ENCODE results near the gene SH2D2A. TPM values are rescaled to one million over a fixed set of nuclear protein-coding genes. Genes with fewer than 3 reads are reported as not detected.

Gene SH2D2A
- total RNA-seq, 2 experiments from 2014 or later, result 56.3 to 63.5 TPM

GRCh38 chr1:156836041-156836654 is 19.5 kb upstream of the SH2D2A start:
- H3K27ac Mint-ChIP-seq, result peak overlapping the region; percentile 20
- H3K4me3 Mint-ChIP-seq, result no peak overlapping the region
- DNase-seq, result no peak
- no peaks in the 10 kb centered on the region for H3K36me3 Mint-ChIP-seq (ENCODE audit: low read depth)
- H3K9me3 Mint-ChIP-seq, result no peaks in the 10 kb centered on the region
- POLR2A ChIA-PET, result interaction anchor here (2.0 kb wide), 1 partner anchor 14 kb away, joined by 4 read pairs; no protein-coding TSS in a partner anchor
- CTCF ChIA-PET, result interaction anchor here (1.0 to 12.2 kb wide), 7 partner anchors 10 to 110 kb away, joined by 4 to 158 read pairs (median 6); partner anchors contain the start of genes INSRR and NTRK1
- H3K4me1 Mint-ChIP-seq, result peaks cover 24% of the 10 kb centered on the region
- peaks cover 21% of the 10 kb centered on the region for H3K27me3 Mint-ChIP-seq

GRCh38 chr1:156834322-156834721 is 17.7 kb upstream of the SH2D2A start:
- POLR2A ChIA-PET, result no interaction called here
- CTCF ChIA-PET, result interaction anchor here (1.1 to 12.2 kb wide), 4 partner anchors 9 to 145 kb away, joined by 3 to 158 read pairs (median 6); partner anchors contain the start of genes INSRR and NTRK1

DNA sequence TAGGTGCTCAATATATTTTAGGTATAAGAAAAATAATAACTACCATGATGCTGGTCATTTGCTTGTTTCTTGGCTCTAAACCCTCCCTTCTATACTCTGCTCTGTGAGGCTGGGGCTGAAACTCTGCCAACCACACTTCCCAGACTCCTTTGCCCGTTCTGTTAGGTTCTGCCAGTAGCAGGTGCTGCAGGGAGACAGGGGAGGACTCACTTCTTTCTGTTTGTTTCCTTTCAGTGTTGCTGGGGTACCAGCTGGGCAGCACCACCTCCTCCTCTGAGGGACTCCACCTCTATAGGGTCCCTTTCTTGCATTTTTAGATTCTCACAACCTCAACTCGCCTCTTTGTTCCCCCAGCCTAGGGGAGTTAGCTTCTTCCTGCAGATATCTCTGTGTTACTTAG is 17.0 kb upstream of the SH2D2A start:
- Mint-ChIP-seq H3K9me3 (no peaks in the 10 kb centered on the region), H3K36me3 (ENCODE audit: low read depth) (no peaks in the 10 kb centered on the region), H3K4me1 (peaks cover 24% of the 10 kb centered on the region), H3K4me3 (no peak overlapping the region), H3K27me3 (peaks cover 15% of the 10 kb centered on the region), H3K27ac (no peak overlapping the region)
- ChIA-PET CTCF (interaction anchor here (1.1 to 12.2 kb wide), 5 partner anchors 8 to 144 kb away, joined by 3 to 158 read pairs (median 5); partner anchors contain the start of genes INSRR and NTRK1), POLR2A (no interaction called here)
- no peak for DNase-seq

More at GRCh38 chr1:156834322-156834721, 17.7 kb upstream of the SH2D2A start:
- Mint-ChIP-seq H3K27ac (no peak overlapping the region), H3K27me3 (peaks cover 15% of the 10 kb centered on the region), H3K4me3 (no peak overlapping the region), H3K9me3 (no peaks in the 10 kb centered on the region), H3K36me3 (ENCODE audit: low read depth) (no peaks in the 10 kb centered on the region), H3K4me1 (peaks cover 24% of the 10 kb centered on the region)
- DNase-seq, result no peak

GRCh38 chr1:156832434-156832833 is 15.8 kb upstream of the SH2D2A start:
- H3K4me1 Mint-ChIP-seq, result peaks cover 24% of the 10 kb centered on the region
- H3K27me3 Mint-ChIP-seq, result peaks cover 15% of the 10 kb centered on the region
- CTCF ChIA-PET, result interaction anchor here (0.7 to 12.2 kb wide), 4 partner anchors 8 to 26 kb away, joined by 3 to 158 read pairs (median 4); partner anchors contain the start of genes INSRR and NTRK1
- POLR2A ChIA-PET, result no interaction called here
- DNase-seq, result no peak
- H3K27ac Mint-ChIP-seq, result no peak overlapping the region
- H3K4me3 Mint-ChIP-seq, result no peak overlapping the region
- H3K9me3 Mint-ChIP-seq, result no peaks in the 10 kb centered on the region
- no peaks in the 10 kb centered on the region for H3K36me3 Mint-ChIP-seq (ENCODE audit: low read depth)

DNA sequence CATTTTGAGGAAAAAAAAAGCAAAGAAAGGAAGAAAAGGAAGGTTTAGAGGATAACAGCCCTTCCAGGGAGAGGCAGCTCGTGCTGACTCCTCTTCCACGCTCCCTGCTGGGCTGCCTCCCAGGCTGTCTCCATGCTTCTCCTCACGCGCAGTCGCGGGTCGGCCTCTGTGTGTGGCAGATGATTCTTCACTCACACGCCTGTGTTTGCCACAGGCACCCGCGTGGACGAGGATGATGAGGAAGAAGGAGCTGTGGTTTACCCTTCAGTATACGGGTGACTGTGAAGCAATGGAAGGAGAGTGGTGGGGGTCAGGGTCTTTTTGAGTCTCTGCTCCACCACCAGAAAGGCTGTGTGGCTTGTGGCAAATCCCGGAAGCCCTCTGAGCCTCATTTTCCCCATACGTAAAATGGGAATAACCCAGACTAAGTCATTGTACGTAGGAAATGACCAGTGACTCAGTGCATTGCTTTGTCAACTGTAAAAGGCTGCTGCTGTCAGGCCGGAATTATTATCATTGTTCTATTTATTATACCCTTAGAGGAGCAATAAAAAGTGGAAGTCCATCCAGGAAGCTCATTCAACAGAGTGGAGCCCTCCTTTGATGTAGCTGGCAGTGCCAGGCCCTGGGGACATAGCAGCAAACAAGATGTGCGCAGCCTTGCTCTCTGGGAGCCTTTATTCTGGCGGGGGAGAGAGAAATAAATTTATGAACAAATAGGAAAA is 11.9 kb upstream of the SH2D2A start:
- no peak for DNase-seq
- ChIA-PET CTCF (interaction anchor here (0.9 to 2.4 kb wide), 3 partner anchors 9 to 27 kb away, joined by 3 to 12 read pairs (median 3); no protein-coding TSS in a partner anchor), POLR2A (no interaction called here)
- H3K27me3 Mint-ChIP-seq, result peaks cover 8% of the 10 kb centered on the region
- no peaks in the 10 kb centered on the region for H3K36me3 Mint-ChIP-seq (ENCODE audit: low read depth)
- H3K4me1 Mint-ChIP-seq, result peaks cover 3% of the 10 kb centered on the region
- H3K27ac Mint-ChIP-seq, result no peak overlapping the region
- H3K4me3 Mint-ChIP-seq, result no peak overlapping the region
- H3K9me3 Mint-ChIP-seq, result no peaks in the 10 kb centered on the region

DNA sequence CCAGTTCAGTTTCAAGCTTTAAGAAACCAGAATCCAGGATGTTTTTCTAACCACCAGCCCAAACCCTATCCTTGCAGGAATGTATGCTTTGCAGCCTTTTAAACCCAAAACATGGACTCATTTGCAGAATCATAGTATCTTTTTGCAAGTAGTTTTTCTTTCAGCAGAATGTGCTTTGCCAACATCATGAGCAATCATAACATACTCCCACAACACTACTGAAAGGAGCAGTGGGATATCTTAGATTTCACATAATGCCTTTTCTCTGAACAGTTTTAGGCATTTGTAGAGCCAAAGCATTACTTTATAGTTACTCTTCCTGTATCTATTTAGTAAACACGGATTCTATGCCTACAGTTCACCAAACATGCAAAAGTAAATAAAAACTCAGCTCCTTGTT is 10.0 kb upstream of the SH2D2A start:
- H3K9me3 Mint-ChIP-seq, result no peaks in the 10 kb centered on the region
- no peaks in the 10 kb centered on the region for H3K36me3 Mint-ChIP-seq (ENCODE audit: low read depth)
- POLR2A ChIA-PET, result no interaction called here
- peaks cover 2% of the 10 kb centered on the region for H3K27me3 Mint-ChIP-seq
- no peak overlapping the region for H3K27ac Mint-ChIP-seq
- H3K4me1 Mint-ChIP-seq, result peaks cover 9% of the 10 kb centered on the region
- DNase-seq, result no peak
- H3K4me3 Mint-ChIP-seq, result no peak overlapping the region
- CTCF ChIA-PET, result interaction anchor here (0.7 to 3.9 kb wide), 4 partner anchors 9 to 34 kb away, joined by 3 to 17 read pairs (median 5); partner anchors contain the start of genes INSRR and NTRK1

DNA sequence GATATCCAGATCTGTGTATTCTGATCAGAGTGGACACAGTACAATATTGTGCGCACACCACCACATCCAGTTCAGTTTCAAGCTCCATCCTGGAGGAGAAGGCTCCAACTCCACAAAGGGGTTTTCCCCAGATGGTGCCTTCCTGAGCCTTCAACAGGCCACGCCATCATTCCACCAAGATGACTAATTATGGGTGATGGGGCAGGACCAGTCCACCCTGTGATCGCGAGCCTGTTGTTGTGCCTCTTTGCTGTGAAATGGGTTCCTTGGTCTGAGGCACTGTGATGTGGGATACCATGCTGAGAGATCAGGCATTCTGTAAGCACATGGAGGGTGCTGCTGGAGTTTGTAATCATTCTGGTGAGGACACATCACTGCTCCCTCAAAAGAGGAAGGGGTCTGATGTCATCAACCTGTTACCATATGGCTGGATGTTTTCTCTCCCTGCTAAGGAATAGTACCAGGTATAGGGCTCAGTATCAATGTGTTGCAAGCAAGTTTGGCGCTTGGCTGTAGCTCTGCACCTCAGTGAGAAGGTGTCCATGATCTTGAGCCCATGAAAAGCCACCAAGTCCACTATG is 6.7 kb upstream of the SH2D2A start:
- Mint-ChIP-seq H3K27ac (no peak overlapping the region), H3K36me3 (ENCODE audit: low read depth) (peaks cover 1% of the 10 kb centered on the region), H3K4me3 (no peak overlapping the region), H3K4me1 (peaks cover 18% of the 10 kb centered on the region), H3K27me3 (peaks cover 6% of the 10 kb centered on the region), H3K9me3 (no peaks in the 10 kb centered on the region)
- CTCF ChIA-PET, result interaction anchor here (1.0 to 3.9 kb wide), 7 partner anchors 8 to 37 kb away, joined by 3 to 21 read pairs (median 5); partner anchors contain the start of genes INSRR and NTRK1
- no peak for DNase-seq
- POLR2A ChIA-PET, result no interaction called here

GRCh38 chr1:156822680-156823079 is 6.0 kb upstream of the SH2D2A start:
- no peak overlapping the region for H3K4me3 Mint-ChIP-seq

DNA sequence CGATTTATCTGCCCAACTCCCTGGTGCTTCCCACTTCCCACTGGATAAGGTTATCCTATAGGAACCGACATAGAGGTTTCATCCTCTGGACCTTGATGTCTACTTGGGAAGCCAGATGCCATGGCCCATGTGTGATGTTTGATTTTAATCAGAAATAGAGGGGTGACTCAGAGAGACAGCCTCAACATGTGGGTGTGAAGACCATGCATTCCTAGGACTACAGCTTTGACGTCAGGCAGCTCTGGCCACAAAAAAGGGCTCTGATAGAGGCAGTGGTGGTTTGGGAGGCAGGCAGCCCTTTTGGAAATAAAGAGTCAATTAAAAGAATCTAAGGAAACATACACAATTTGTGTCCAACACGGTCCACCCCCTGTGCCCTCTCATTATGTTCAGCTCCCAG is 5.2 kb upstream of the SH2D2A start:
- peaks cover 6% of the 10 kb centered on the region for H3K27me3 Mint-ChIP-seq
- no peak overlapping the region for H3K4me3 Mint-ChIP-seq
- no peaks in the 10 kb centered on the region for H3K9me3 Mint-ChIP-seq
- ChIA-PET POLR2A (interaction anchor here (0.7 to 1.1 kb wide), 3 partner anchors 15 to 212 kb away, joined by 3 to 4 read pairs (median 3); no protein-coding TSS in a partner anchor), CTCF (interaction anchor here (0.7 to 3.2 kb wide), 13 partner anchors 8 to 179 kb away, joined by 3 to 21 read pairs (median 4); partner anchors contain the start of gene NTRK1)
- H3K36me3 Mint-ChIP-seq (ENCODE audit: low read depth), result peaks cover 1% of the 10 kb centered on the region
- no peak overlapping the region for H3K27ac Mint-ChIP-seq
- peaks cover 30% of the 10 kb centered on the region for H3K4me1 Mint-ChIP-seq
- DNase-seq, result no peak

More at GRCh38 chr1:156822680-156823079, 6.0 kb upstream of the SH2D2A start:
- Mint-ChIP-seq H3K27ac (no peak overlapping the region), H3K4me1 (peaks cover 22% of the 10 kb centered on the region), H3K27me3 (peaks cover 6% of the 10 kb centered on the region), H3K9me3 (no peaks in the 10 kb centered on the region), H3K36me3 (ENCODE audit: low read depth) (peaks cover 1% of the 10 kb centered on the region)
- ChIA-PET CTCF (interaction anchor here (0.7 to 3.2 kb wide), 11 partner anchors 8 to 180 kb away, joined by 3 to 21 read pairs (median 4); partner anchors contain the start of gene NTRK1), POLR2A (interaction anchor here (1.1 kb wide), 1 partner anchor 14 kb away, joined by 4 read pairs; no protein-coding TSS in a partner anchor)
- no peak for DNase-seq

DNA sequence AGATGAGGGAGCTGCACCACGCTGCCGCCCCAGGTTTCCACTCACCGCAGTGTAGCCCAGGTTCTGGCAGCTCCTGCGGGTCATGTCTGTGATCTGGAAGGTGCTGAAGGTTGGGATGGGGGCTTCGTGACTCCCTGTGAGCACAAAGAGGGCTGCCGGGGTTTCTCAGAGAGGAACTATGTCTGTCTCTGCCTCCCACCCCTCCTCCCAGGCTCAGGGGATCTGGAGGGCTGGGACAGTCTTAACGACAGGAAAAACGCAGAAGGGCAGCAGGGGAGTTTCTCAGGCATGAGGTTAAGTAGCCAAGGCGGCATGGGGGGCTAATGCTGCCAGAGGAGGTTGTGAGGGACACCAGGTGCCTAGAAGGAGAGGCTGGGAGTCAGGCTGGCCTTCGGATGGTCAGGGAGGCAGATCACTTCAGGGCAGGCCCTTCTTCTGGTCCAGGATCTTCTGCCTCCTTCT is 656 bp downstream of the SH2D2A start:
- no peak for DNase-seq
- Mint-ChIP-seq H3K4me3 (peak overlapping the region; percentile 80), H3K4me1 (peaks cover 72% of the 10 kb centered on the region), H3K9me3 (no peaks in the 10 kb centered on the region), H3K27me3 (peaks cover 4% of the 10 kb centered on the region), H3K27ac (peak overlapping the region; percentile 99), H3K36me3 (ENCODE audit: low read depth) (peaks cover 44% of the 10 kb centered on the region)
- POLR2A ChIA-PET, result interaction anchor here (1.4 kb wide), 1 partner anchor 32 kb away, joined by 4 read pairs; no protein-coding TSS in a partner anchor
- CTCF ChIA-PET, result interaction anchor here (0.5 to 3.5 kb wide), 11 partner anchors 9 to 127 kb away, joined by 3 to 14 read pairs (median 3); partner anchors contain the start of gene INSRR

DNA sequence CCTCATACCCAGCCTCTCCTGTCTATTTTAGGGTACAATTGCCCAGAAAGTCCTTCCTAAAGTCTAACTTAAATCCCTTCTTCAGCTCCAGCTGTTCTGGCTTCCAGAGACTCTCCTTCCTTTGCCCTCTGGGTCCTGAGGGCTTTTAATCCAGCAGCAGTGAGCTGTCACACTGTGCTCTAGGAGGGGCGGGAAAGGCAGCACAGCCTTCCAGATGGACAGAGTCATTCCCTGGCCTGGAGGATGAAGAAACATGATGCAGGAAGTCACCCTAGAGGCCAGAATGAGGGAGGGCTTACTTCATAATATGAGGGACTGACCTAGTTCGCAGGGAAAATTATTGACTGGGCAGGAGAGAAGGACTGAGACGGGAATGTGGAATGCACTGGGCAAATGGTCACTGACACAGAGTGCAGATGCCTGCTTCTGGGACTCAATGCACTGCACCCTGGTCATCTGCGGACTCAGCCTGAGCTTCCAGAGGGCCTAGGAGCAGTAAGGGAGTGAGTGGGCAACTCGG is 1.3 kb downstream of the SH2D2A start:
- peak overlapping the region; percentile 80 for H3K4me3 Mint-ChIP-seq

More for the DNA sequence above, 1.3 kb downstream of the SH2D2A start:
- Mint-ChIP-seq H3K27me3 (no peaks in the 10 kb centered on the region), H3K27ac (peak overlapping the region; percentile 99), H3K9me3 (no peaks in the 10 kb centered on the region), H3K36me3 (ENCODE audit: low read depth) (peaks cover 45% of the 10 kb centered on the region), H3K4me1 (peaks cover 74% of the 10 kb centered on the region)
- no peak for DNase-seq
- CTCF ChIA-PET, result interaction anchor here (0.5 to 21.9 kb wide), 10 partner anchors 9 to 126 kb away, joined by 3 to 247 read pairs (median 4); partner anchors contain the start of genes INSRR and NTRK1
- POLR2A ChIA-PET, result interaction anchor here (1.4 kb wide), 1 partner anchor 33 kb away, joined by 4 read pairs; no protein-coding TSS in a partner anchor

All from activated CD4-positive, alpha-beta T cell treated with anti-CD3 and anti-CD28 coated beads, Interleukin-2, amount 10 ng/mL, durations not matched to agents 7 days and 5 days (primary cell).